ENCODE data around the gene NEMP2.

DNA sequence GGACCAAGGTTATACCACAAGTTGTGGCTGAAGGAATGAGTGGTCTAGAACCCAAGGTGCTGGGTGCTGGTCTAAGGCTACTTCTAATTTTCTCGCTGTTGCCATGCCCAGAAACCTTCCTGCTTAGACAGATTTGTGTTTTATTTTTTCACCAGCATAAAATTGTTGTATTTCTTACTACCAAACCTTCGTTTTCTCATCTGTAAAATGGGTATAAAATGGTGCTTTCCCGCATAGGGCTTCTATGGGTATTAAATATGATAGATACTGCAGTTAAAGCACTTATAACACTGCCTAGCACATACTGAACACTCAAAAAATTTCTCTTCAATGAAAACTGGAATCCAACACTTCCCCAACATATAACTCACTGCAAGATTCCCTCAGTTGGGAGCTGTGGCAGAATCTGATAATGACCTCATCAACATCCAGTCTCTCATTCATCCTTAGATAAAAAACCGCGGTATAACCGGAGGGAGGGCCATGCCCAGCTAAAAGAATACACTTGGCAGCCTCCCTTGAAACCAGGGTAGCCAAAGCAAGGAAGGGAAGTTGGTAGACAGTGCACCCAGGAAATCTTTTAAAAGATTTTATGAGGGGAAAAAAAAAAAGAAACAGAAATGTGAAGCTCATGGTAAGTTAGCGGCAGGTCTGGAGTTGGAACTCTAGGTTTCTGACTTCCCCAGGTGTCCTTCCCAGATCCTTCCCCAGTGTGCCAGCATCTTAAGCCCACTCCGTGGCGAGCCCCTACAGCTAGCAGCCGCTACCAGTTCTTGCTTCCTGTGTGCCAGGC is 1.2 kb downstream of the NEMP2 start:
- TF ChIP-seq EZH2 (IDR thresholded peaks at IDR 0.05; ENCODE audit: borderline replicate concordance, low read length) = no peak
- TF ChIP-seq, protein P1, sequence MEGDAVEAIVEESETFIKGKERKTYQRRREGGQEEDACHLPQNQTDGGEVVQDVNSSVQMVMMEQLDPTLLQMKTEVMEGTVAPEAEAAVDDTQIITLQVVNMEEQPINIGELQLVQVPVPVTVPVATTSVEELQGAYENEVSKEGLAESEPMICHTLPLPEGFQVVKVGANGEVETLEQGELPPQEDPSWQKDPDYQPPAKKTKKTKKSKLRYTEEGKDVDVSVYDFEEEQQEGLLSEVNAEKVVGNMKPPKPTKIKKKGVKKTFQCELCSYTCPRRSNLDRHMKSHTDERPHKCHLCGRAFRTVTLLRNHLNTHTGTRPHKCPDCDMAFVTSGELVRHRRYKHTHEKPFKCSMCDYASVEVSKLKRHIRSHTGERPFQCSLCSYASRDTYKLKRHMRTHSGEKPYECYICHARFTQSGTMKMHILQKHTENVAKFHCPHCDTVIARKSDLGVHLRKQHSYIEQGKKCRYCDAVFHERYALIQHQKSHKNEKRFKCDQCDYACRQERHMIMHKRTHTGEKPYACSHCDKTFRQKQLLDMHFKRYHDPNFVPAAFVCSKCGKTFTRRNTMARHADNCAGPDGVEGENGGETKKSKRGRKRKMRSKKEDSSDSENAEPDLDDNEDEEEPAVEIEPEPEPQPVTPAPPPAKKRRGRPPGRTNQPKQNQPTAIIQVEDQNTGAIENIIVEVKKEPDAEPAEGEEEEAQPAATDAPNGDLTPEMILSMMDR (conservative IDR thresholded peaks at IDR 0.05 in 1 of 2, IDR thresholded peaks at IDR 0.05 in 1 of 2; ENCODE audit: extremely low read depth in 1 of 2, insufficient read depth in 1 of 2, low read depth in 1 of 2, low read length in 2 of 2) = no peak
